Stimulated activated CD8-positive, alpha-beta memory T cell treated with anti-CD3 and anti-CD28 coated beads, Interleukin-7, amount 100 ng/mL, for 24 hours (primary cell): ENCODE results near the gene PRKG1.

Source experiments
- DNase-seq: peaks from one replicate; pipeline ENCODE4 v3.0.0-alpha.2; 2020; ENCODE audit warnings: low read depth

Gene PRKG1

GRCh38 chr10:52316001-52316400 lies 1241.7 kb downstream of the PRKG1 start:
- no peak for DNase-seq

GRCh38 chr10:52316500-52316899 lies 1242.2 kb downstream of the PRKG1 start:
- no peak for DNase-seq

DNA sequence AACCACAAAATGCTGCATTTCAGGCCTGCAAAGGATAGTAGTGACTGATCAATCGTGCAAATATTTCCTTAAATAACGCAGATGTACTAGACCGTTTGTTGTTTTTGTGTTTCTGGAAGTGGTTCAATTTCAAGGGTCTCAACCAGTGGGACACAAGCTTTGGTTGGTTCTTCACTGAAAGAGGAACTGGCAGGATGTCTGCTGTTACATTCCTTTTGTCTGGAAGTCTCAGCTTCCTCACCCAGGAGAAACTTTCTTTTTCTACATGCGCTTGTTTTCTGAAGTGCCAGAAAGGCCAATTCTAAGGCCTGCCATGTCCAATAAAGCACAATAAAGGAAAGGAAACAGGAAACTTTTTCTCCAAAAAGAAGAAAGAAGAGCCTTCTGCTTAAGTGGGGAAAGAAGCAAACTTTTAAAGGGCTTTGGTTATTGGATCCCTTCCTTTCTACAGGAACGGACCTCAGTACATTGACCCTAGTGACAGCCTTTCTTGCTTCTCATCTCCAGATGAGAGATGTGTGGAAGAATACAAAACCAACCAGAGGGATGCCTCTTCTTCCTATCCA lies 1243.9 kb downstream of the PRKG1 start:
- no peak for DNase-seq

DNA sequence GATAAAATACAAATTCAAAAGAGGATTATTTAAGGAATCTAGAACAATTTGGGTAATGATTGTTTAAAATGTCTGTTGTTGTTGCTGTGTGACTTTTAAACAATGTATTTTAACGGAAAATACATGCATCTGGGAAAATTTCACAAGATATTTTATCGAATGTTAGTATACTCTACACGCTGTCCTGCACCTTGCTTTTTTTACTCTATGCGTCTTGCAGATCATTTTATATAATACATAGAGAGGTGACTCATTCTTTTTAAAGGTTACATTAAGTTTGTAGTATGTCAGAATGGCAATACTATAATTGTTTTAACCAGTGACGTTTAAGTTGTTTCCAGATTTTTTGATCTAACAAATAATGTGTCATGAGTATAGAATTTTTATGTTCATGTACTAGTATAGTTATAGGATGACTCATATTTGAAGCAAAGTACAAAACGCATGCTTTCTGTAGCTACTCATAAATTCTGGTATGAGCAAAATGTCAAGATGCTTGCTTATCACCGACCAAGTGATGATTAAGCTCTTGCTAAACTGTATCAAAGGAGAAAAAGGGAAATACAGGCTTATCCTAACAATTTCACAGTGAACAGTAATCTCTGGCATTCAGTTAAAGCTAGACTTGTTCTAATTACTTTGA lies 1244.7 kb downstream of the PRKG1 start:
- no peak for DNase-seq

- no peak for DNase-seq
These were observed 1245.6 kb downstream of the PRKG1 start for GRCh38 chr10:52319926-52320325.

GRCh38 chr10:52322323-52322722 lies 1248.0 kb downstream of the PRKG1 start:
- no peak for DNase-seq

DNA sequence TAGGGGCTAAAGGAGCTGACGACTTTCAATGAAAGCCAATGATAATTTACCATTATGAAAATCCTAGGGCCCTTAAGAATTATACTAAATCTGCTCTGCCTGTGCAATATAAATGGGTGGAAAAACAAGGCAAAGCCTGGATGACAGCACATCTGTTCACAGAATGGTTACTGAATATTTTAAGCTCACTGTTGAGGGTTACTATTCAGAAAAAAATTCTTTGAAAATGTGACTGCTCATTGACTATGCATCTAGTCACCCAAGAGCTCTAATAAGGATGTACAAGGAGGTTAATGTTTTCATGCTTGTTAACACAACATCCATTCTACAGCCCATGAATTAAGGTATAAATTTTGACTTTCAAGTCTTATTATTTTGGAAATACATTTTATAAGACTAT lies 1248.6 kb downstream of the PRKG1 start:
- no peak for DNase-seq

GRCh38 chr10:52326382-52326781 lies 1252.1 kb downstream of the PRKG1 start:
- no peak for DNase-seq

- DNase-seq, result no peak
These were observed 1257.5 kb downstream of the PRKG1 start for GRCh38 chr10:52331638-52332364.

- DNase-seq, result no peak
These were observed 1258.5 kb downstream of the PRKG1 start for GRCh38 chr10:52332815-52333214.

DNA sequence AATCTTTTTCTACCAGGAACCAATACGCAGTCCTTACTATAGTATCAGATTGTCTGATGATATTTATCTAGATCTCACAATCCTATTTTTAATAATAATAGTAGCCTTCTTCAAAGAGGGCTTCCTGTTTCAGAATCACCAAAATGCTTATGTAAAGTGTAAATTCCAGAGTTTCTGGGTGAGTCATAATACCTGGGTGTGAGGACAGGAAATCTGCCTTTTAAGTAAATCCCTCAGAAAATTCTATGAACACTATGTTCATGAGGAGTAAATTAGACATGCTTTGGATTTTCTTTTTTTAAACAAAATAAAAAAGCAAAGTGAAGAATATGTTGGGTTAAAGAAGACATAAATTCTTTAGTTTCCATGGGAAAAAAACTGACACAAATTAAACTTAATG lies 1260.3 kb downstream of the PRKG1 start:
- DNase-seq, result no peak

DNA sequence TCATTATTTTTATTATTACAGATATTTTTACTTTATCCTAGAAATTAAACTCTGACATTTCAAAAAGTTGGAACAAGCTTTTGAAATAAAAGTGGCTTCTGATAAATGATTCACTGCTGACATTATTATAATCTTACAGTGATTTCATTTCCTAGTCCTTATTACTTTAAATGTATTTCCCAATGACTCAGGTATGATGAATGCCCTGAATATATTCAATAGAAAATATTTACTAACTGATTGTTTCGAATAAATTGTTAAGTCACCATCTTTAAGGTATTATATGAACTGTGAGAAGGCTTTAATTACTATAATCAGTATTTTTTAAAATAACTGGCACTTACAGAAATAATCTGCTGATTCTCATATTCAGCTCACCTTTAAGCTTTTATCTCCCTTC lies 1261.4 kb downstream of the PRKG1 start:
- DNase-seq, result no peak

DNA sequence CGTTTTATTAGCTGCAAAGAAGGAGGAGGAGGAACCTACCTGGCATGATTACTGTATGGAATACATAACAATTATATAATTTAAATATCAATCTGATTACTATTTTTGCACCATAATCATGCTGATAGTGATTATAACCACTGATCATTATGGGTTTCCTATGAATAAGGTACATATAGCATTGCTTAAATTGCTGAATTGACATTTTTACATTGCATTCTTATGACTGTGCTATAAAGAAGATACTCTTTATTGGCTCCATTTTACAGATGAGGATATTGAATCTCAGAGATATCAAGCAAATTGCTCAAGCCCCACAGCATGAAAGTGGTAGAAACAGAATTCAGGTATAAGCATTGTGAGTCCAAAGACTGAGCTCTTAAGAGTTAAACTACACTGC lies 1262.9 kb downstream of the PRKG1 start:
- DNase-seq, result no peak

GRCh38 chr10:52343439-52343838 lies 1269.2 kb downstream of the PRKG1 start:
- no peak for DNase-seq

GRCh38 chr10:52346394-52347326 lies 1272.4 kb downstream of the PRKG1 start:
- DNase-seq, result no peak

- DNase-seq, result no peak
These were observed 1273.0 kb downstream of the PRKG1 start for GRCh38 chr10:52347327-52347667.
